ENCODE measurements around the gene UTRN. TPM values are rescaled to one million over a fixed set of nuclear protein-coding genes. Genes with fewer than 3 reads are reported as not detected.
A peak's percentile ranks its signal among the peaks of the same experiment; 100 is the strongest.

The UTRN gene
- polyA plus RNA-seq, 1 donor from 2014 or later = 76.7 TPM

DNA sequence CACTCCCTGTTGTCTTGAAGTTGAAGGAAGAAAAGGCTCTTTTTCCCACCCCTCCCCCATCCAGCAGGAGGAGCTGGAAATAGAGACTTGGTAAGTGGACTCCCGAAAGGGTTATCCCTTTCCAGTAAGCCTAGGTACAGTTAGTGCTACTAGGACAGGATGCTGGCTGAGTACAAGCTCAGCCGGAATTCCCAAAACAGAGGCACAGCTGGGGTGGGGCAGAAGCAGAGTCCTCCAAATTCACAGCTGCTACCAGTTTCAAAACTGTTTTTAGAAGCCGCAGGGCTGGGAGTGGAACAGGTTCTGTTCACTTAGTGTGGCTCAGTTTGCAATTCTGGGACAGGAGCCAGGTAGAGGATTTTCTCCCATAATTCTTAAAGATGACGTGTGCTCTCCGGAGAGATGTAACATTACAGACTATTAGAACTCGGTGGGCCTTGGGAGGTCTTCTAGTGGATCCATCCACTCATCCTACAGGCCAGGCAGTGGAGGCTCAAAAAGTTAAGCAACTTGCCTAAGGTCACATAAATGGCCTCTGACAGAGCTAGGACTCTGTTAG is 19.0 kb upstream of the UTRN start:
- H3K9me3 Mint-ChIP-seq = peaks cover 0 to 2% (median 2%) of the 10 kb centered on the region in 3 donors
- no peak overlapping the region for H3K4me3 Mint-ChIP-seq
- peaks cover 8 to 15% (median 12%) of the 10 kb centered on the region in 3 donors for H3K4me1 Mint-ChIP-seq
- H3K27ac Mint-ChIP-seq = peak overlapping the region in 1 of 3 donors; percentile 39
- H3K27me3 Mint-ChIP-seq = no peaks in the 10 kb centered on the region
- no peaks in the 10 kb centered on the region for H3K36me3 Mint-ChIP-seq

GRCh38 chr6:144268794-144269349 is 16.3 kb upstream of the UTRN start:
- Mint-ChIP-seq H3K27ac (no peak overlapping the region), H3K36me3 (no peaks in the 10 kb centered on the region), H3K9me3 (peaks cover 0 to 2% (median 0%) of the 10 kb centered on the region in 3 donors), H3K4me3 (no peak overlapping the region), H3K4me1 (peaks cover 8 to 13% (median 12%) of the 10 kb centered on the region in 3 donors), H3K27me3 (no peaks in the 10 kb centered on the region)

- H3K4me1 Mint-ChIP-seq = peaks cover 0 to 4% (median 0%) of the 10 kb centered on the region in 3 donors
- no peak overlapping the region for H3K27ac Mint-ChIP-seq
- no peaks in the 10 kb centered on the region for H3K36me3 Mint-ChIP-seq
- H3K9me3 Mint-ChIP-seq = no peaks in the 10 kb centered on the region
- H3K4me3 Mint-ChIP-seq = no peak overlapping the region
- peaks cover 7% of the 10 kb centered on the region for H3K27me3 Mint-ChIP-seq
Observed at GRCh38 chr6:144277174-144277573, 8.0 kb upstream of the UTRN start.

DNA sequence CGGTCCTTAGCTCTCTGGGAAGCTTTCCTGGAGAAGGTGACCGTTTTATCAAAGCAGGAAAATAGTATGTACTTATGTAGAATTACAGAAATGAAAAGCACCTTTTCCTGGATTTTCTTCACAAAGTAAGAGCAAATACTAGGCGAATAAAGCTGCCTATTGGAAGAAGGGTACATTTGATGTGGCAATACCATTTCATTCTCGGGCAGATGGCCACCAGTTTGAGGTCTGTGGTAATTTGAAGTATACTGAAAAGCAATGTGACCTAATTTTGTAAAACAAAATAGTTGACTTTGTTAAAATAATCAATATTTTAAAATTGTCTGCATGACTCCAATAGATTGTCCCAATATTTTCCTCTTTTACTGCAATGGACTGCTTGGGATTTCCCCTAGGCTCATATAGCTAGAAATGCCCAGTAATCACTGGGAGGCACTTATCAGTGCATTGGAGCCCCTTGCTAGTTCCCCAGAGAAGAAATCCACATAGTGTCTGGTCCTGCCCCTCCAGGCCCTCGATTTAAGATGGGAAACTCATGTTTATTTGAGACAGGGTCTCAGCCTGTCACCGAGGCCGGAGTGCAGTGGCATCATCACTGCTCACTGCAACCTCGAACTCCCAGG is 7.4 kb upstream of the UTRN start:
- H3K27me3 Mint-ChIP-seq = peaks cover 9% of the 10 kb centered on the region
- peaks cover 0 to 4% (median 0%) of the 10 kb centered on the region in 3 donors for H3K4me1 Mint-ChIP-seq
- H3K36me3 Mint-ChIP-seq = no peaks in the 10 kb centered on the region
- no peaks in the 10 kb centered on the region for H3K9me3 Mint-ChIP-seq
- H3K27ac Mint-ChIP-seq = no peak overlapping the region
- H3K4me3 Mint-ChIP-seq = no peak overlapping the region

DNA sequence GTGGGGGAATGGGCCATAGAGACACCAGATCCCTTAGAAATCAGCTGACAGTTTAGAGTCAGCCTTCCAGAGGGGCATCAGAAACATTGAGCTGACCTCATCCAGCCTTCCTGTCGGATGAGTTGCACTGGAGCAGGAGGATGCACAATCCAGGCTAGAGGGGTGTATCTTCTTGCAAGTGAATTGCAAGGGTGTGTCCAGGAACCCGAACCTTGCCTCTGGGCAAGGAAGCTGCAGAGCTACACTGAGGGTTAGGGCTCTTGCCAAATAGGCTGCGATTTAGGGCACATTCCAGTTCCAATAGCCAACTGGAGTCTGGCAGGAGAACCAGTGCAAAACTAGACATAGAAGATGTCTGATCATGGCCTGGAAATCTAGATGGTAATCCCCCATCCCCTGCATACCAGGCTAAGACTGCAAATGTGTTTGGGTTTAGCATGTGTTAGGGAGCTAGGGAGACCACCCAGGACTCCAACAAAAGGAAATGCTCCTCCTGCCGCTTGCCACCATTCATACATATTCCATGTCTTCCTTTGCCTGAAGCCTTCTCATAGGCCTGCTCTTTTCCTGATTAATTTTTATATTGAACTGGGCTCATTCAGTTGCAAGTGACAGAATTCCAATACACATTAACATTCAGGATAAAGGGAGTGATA is 6.3 kb upstream of the UTRN start:
- H3K27ac Mint-ChIP-seq = no peak overlapping the region
- H3K4me1 Mint-ChIP-seq = peaks cover under 1 to 6% (median 2%) of the 10 kb centered on the region in 3 donors
- H3K36me3 Mint-ChIP-seq = no peaks in the 10 kb centered on the region

DNA sequence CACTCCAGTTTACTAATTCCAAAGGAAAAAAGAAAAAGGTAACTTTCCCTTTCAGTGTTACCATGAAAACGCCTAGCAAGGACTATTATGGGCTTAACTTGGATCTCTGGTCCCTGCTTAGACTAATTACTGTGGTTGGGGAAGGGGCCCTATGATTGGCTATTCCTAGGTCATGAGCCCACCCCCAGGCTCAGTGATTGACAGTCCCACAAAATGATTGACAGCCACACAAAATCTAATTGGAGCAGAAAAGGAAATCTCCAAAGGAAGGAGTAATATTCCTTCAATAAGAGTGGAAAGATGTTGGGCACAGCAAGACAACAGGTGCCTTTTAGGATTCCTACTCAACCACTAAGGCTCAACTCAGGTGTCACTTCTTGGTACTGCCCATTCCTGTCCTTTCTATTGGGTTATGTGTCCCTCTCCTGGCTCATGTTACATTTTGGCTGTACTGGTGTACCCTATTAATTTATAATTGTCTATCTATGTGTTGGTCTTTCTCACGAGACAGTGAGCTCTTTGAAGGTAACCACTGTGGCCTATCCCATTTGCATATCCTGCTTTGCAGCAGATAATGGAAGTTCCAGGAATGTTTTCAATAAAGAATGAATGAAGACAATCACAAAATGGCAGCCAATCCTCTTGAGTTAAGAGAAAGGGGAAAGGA is 5.5 kb upstream of the UTRN start:
- Mint-ChIP-seq H3K27me3 (peaks cover 17% of the 10 kb centered on the region), H3K9me3 (no peaks in the 10 kb centered on the region), H3K4me3 (no peak overlapping the region), H3K4me1 (peaks cover 8 to 12% (median 9%) of the 10 kb centered on the region in 3 donors), H3K36me3 (no peaks in the 10 kb centered on the region), H3K27ac (no peak overlapping the region)

More for the DNA sequence above, 6.3 kb upstream of the UTRN start:
- H3K9me3 Mint-ChIP-seq = no peaks in the 10 kb centered on the region
- no peak overlapping the region for H3K4me3 Mint-ChIP-seq
- H3K27me3 Mint-ChIP-seq = peaks cover 16% of the 10 kb centered on the region

GRCh38 chr6:144283646-144284477 is 1.3 kb upstream of the UTRN start:
- H3K27me3 Mint-ChIP-seq = peaks cover 27% of the 10 kb centered on the region
- peaks cover 15 to 17% (median 15%) of the 10 kb centered on the region in 3 donors for H3K4me1 Mint-ChIP-seq
- peak overlapping the region; percentile 92 to 99 (median 98) for H3K4me3 Mint-ChIP-seq
- no peaks in the 10 kb centered on the region for H3K9me3 Mint-ChIP-seq
- peak overlapping the region in 1 of 3 donors; percentile 63 for H3K27ac Mint-ChIP-seq
- no peaks in the 10 kb centered on the region for H3K36me3 Mint-ChIP-seq

DNA sequence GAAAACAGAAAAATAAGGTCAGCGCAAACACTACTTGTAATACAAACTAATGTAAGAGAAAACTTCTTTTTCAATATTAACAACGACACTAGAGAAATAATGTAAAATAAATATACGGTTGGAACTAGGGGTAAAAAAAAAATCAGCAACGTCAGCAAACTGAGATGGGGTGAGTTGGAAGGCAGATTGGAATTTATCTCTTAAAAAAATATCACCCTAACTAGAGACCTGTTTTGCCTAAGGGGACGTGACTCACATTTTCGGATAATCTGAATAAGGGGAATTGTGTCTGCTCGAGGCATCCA is 705 bp upstream of the UTRN start:
- H3K9me3 Mint-ChIP-seq = no peaks in the 10 kb centered on the region
- peaks cover 25% of the 10 kb centered on the region for H3K27me3 Mint-ChIP-seq
- peak overlapping the region in 1 of 3 donors; percentile 63 for H3K27ac Mint-ChIP-seq
- H3K4me3 Mint-ChIP-seq = peak overlapping the region; percentile 92 to 99 (median 98)
- H3K36me3 Mint-ChIP-seq = no peaks in the 10 kb centered on the region
- peaks cover 15 to 17% (median 15%) of the 10 kb centered on the region in 3 donors for H3K4me1 Mint-ChIP-seq

DNA sequence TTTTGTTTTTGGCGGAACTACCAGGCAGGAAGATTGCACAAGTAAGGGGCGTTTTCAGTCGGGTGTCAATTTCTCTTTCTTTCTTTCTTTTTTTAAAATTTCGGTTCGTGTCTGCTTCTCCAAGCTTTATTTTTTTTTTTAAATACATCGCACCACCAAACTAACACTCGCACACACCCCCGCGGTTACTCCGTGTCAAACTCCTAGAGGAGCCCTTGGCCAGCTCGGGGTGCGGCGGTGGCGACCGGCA is 338 bp downstream of the UTRN start:
- Mint-ChIP-seq H3K36me3 (no peaks in the 10 kb centered on the region), H3K4me3 (peak overlapping the region; percentile 92 to 99 (median 98)), H3K27me3 (peaks cover 24% of the 10 kb centered on the region)

DNA sequence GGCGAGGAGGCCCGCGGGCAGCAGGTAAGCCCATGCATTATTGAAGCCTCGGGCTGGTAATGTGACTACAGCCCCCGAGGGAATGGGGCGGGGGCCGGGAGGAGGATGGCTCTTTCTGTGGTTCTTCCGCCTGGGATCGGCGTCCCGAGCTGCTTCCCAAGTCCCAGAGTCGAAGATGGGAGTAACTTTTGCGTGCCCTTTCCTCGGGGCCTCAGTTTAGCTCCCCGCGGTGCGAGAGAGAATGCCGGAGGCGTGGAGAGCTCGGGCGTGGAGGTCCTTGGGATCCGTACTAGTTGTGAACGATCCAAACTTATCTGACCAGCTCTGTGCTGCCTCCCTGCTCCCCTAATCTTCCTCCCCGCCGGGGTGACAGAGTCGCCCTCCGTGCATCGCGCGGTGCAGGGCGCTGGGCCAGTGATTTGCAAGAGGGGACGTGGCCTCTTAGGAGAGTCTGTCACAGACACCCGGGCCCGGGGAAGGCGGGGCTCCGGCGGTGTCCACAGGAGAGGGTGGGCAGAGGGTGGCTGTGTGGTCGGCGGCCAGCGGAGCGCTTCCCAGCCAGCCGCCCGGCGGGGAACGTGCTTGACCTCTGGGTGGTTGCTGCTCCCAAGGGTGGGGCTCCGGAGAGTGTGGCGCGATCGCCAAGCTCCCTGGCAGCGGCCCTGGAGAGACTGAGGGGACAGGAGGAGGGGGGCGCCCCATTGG is 815 bp downstream of the UTRN start:
- H3K36me3 Mint-ChIP-seq = no peaks in the 10 kb centered on the region
- peaks cover 24% of the 10 kb centered on the region for H3K27me3 Mint-ChIP-seq
- H3K4me3 Mint-ChIP-seq = peak overlapping the region; percentile 92 to 99 (median 98)
- H3K4me1 Mint-ChIP-seq = peaks cover 15 to 18% (median 15%) of the 10 kb centered on the region in 3 donors
- H3K9me3 Mint-ChIP-seq = no peaks in the 10 kb centered on the region
- H3K27ac Mint-ChIP-seq = peak overlapping the region in 1 of 3 donors; percentile 90

More for the DNA sequence above, 338 bp downstream of the UTRN start:
- Mint-ChIP-seq H3K27ac (peak overlapping the region in 1 of 3 donors; percentile 90), H3K9me3 (no peaks in the 10 kb centered on the region), H3K4me1 (peaks cover 15 to 17% (median 15%) of the 10 kb centered on the region in 3 donors)

DNA sequence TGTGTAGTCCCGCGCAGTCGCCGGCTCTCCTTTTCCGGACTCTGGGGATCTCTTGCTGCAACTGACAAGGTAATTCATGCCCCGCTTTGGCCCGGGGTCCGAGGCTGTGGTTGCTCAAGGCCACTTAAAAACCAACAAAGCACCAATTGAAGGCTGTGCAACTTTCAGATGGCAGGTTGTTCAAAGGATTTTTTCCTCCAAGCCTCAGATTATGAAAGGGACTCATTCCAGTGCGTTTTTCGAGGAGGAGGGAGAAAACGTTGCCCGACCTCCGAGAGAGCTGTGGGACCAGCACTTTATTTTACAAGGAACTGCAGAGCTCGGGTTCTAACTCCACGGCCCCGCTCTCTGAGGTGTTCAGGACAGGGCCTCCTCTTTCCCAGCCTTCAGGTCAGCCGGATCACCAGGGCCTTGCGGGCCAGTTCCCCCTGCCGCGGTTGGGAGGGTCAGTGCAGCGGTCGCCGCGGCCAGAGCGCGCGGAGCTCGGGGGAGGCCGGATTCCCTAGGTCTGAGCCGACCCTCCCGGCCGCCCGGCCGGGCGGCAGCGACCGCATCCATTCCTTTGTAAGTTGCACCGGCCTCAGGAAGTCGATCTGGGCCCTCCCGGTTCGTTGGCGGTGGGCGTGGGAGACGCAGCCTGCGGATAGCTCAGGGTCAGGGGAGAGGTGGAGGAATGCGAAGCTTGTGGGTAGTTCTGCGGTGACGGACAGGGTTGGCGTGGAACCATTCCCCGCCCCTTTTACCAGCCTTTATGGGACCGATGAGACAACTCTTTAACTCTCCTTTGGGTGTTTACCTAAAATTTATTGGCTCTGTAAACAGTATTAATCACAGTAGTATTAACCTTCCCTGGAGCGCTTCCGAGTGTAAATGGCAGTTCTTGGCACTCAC is 1.6 kb downstream of the UTRN start:
- H3K27me3 Mint-ChIP-seq = peaks cover 22% of the 10 kb centered on the region
- no peaks in the 10 kb centered on the region for H3K36me3 Mint-ChIP-seq
- H3K4me1 Mint-ChIP-seq = peaks cover 15 to 20% (median 20%) of the 10 kb centered on the region in 3 donors
- no peaks in the 10 kb centered on the region for H3K9me3 Mint-ChIP-seq
- H3K4me3 Mint-ChIP-seq = peak overlapping the region; percentile 92 to 99 (median 98)
- peak overlapping the region in 1 of 3 donors; percentile 90 for H3K27ac Mint-ChIP-seq

DNA sequence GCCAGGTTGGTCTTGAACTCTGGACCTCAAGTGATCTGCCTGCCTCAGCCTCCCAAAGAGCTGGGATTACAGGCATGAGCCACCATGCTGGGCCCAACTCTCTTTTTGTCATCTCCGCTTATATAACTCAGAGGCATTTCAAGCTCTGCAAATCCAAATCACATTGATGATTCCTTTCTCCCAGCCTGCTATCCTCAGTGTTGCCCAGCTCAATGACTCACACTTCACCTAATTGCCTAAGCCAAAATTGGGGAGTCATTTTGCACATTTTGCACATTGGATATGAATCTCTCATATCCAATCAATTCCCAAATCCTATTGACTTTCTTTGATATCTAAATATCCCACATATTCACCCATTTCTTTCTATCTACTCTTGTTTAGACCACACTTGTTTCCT is 3.9 kb downstream of the UTRN start:
- Mint-ChIP-seq H3K27ac (no peak overlapping the region), H3K4me3 (peak overlapping the region in 1 of 4 donors; percentile 42), H3K36me3 (no peaks in the 10 kb centered on the region), H3K4me1 (peaks cover 10 to 17% (median 16%) of the 10 kb centered on the region in 3 donors), H3K9me3 (no peaks in the 10 kb centered on the region), H3K27me3 (peaks cover 12% of the 10 kb centered on the region)

DNA sequence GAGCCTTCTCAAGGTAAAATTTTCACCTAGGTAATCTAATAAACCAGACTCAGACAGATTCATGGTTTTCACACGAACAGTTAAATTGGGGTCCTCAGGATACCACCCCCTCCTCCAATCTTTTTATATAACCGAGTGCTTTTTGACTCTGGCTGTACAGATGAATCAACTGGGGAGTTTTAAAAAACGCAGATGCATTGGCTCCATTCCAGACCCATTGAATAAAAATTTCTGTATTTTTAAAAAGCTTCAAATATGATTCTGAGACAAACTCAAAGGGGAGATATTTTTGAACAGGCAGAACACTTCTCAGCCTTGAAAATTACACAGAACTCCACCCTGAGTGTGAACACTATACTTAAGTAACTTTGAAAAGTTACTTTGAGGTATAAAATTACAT is 7.2 kb downstream of the UTRN start:
- Mint-ChIP-seq H3K27ac (no peak overlapping the region), H3K36me3 (peaks cover 3% of the 10 kb centered on the region), H3K27me3 (peaks cover 2% of the 10 kb centered on the region), H3K4me3 (no peak overlapping the region), H3K4me1 (peaks cover 5 to 11% (median 6%) of the 10 kb centered on the region in 3 donors), H3K9me3 (no peaks in the 10 kb centered on the region)

Measured in IgD-negative memory B cell (primary cell).